WTC11 (cell line): Measurements from ENCODE around the gene TIFAB.

Experiments used
- CREB1 ChIP-seq: sonication (generic); formaldehyde crosslinking; IDR thresholded peaks from 2 replicates; pipeline ENCODE4 v1.8.0; 2023; ENCODE audit warnings: mild to moderate bottlenecking, missing genetic modification reagents
- CTCF ChIP-seq: fragments of 200-600 bp; IDR thresholded peaks from 2 replicates; pipeline ENCODE4 v1.8.0; 2022; ENCODE audit warnings: antibody characterized with exemption
- NR2C2 ChIP-seq: sonication (generic); formaldehyde crosslinking; IDR thresholded peaks from 2 replicates; pipeline ENCODE4 v1.8.0; 2022; ENCODE audit warnings: mild to moderate bottlenecking, missing genetic modification reagents
- PRDM15 ChIP-seq: sonication (generic); formaldehyde crosslinking; IDR thresholded peaks from 2 replicates; pipeline ENCODE4 v1.8.0; 2022; ENCODE audit warnings: missing genetic modification reagents
- ZNF317 ChIP-seq: sonication (generic); formaldehyde crosslinking; IDR thresholded peaks from 2 replicates; pipeline ENCODE4 v1.8.1; 2023; ENCODE audit warnings: low read depth, mild to moderate bottlenecking, moderate library complexity, missing genetic modification reagents, borderline replicate concordance
- ZNF532 ChIP-seq: fragments of 250-450 bp; sonication (Bioruptor Pico); IDR thresholded peaks from 2 replicates; pipeline ENCODE4 v1.9.0; 2021; ENCODE audit warnings: mild to moderate bottlenecking, borderline replicate concordance
- TF ChIP-seq, protein P1 (sequence below): sonication (generic); formaldehyde crosslinking; IDR thresholded peaks from 2 replicates; pipeline ENCODE4 v1.8.1; 2022; ENCODE audit warnings: mild to moderate bottlenecking, moderate library complexity, missing genetic modification reagents
- TF ChIP-seq, protein P2 (sequence below): sonication (generic); formaldehyde crosslinking; conservative IDR thresholded peaks from 2 replicates; pipeline ENCODE4 v1.8.1; 2023; ENCODE audit warnings: mild to moderate bottlenecking, low read depth, missing genetic modification reagents, moderate library complexity

- TF ChIP-seq PRDM15 (CRISPR knock-in tag) (no peak), ZNF532 (no peak), ZNF317 (CRISPR knock-in tag) (no peak), CTCF (no peak), NR2C2 (CRISPR knock-in tag) (no peak), CREB1 (CRISPR knock-in tag) (no peak)
- TF ChIP-seq, protein P1, sequence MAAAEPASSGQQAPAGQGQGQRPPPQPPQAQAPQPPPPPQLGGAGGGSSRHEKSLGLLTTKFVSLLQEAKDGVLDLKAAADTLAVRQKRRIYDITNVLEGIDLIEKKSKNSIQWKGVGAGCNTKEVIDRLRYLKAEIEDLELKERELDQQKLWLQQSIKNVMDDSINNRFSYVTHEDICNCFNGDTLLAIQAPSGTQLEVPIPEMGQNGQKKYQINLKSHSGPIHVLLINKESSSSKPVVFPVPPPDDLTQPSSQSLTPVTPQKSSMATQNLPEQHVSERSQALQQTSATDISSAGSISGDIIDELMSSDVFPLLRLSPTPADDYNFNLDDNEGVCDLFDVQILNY (CRISPR knock-in tag) = no peak
- TF ChIP-seq, protein P2, sequence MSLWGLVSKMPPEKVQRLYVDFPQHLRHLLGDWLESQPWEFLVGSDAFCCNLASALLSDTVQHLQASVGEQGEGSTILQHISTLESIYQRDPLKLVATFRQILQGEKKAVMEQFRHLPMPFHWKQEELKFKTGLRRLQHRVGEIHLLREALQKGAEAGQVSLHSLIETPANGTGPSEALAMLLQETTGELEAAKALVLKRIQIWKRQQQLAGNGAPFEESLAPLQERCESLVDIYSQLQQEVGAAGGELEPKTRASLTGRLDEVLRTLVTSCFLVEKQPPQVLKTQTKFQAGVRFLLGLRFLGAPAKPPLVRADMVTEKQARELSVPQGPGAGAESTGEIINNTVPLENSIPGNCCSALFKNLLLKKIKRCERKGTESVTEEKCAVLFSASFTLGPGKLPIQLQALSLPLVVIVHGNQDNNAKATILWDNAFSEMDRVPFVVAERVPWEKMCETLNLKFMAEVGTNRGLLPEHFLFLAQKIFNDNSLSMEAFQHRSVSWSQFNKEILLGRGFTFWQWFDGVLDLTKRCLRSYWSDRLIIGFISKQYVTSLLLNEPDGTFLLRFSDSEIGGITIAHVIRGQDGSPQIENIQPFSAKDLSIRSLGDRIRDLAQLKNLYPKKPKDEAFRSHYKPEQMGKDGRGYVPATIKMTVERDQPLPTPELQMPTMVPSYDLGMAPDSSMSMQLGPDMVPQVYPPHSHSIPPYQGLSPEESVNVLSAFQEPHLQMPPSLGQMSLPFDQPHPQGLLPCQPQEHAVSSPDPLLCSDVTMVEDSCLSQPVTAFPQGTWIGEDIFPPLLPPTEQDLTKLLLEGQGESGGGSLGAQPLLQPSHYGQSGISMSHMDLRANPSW (CRISPR knock-in tag) = no peak
Measured at GRCh38 chr5:135423146-135423845, 28.9 kb downstream of the TIFAB start.
